ENCODE results near the gene DNAJC12. TPM values are rescaled to one million over a fixed set of nuclear protein-coding genes. Genes with fewer than 3 reads are reported as not detected.

The DNAJC12 gene
- total and polyA plus RNA-seq, 2 of the 8 experiments (the other 6 are each of a cell fraction or from before 2014, with no cell fraction given): 0.86 to 4.2 TPM

DNA sequence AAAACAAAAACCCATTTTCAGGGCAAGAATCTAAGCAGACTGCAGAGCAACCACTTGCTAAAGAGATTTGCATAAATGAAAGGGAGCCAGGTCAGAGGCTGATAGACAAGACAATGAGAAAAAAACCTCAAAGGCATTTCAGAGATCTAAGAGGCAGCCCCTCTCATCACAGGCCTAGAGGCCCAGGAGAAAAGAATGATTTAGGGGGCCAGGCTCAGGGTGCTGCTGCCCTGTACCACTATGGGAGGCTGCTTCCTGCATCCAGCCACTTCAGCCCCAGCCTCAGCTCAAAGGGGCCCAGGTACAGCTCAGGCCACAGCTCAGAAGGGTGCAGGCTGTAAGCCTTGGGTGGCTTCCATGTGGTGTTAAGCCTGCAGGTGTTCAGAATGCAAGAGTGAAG is 3.7 kb upstream of the DNAJC12 start:
- POLR2A ChIA-PET (ENCODE audit: partially characterized antibody): no interaction called here
- Histone ChIP-seq H3K23ac (ENCODE audit: insufficient read length) (no peak overlapping the region), H2BK5ac (ENCODE audit: low read depth, low read length) (no peak overlapping the region), H3K4me3 (ENCODE audit: extremely low read depth in 1 of 4, insufficient read depth in 2 of 4, low read depth in 3 of 4, low read length in 4 of 4) (no peak overlapping the region), H2AK5ac (ENCODE audit: low read depth, low read length) (no peak overlapping the region), H3K14ac (ENCODE audit: insufficient read length) (no peak overlapping the region), H3K79me1 (ENCODE audit: low read depth, low read length) (no peaks in the 10 kb centered on the region), H3K23me2 (ENCODE audit: low read depth, low read length) (no peaks in the 10 kb centered on the region), H3K56ac (replicated peaks; ENCODE audit: insufficient read length, low read depth, low read length) (no peak overlapping the region), H2BK20ac (ENCODE audit: low read length) (no peak overlapping the region), H4K20me1 (replicated peaks in 1 of 2; ENCODE audit: control insufficient read depth in 1 of 2, insufficient read depth in 2 of 2, low read length in 2 of 2) (no peaks in the 10 kb centered on the region), H3K4me2 (ENCODE audit: insufficient read depth in 1 of 2, low read depth in 2 of 2, low read length in 2 of 2) (no peak overlapping the region), H2BK120ac (replicated peaks; ENCODE audit: low read depth, low read length) (no peak overlapping the region), H3K4me1 (replicated peaks in 1 of 4; ENCODE audit: control insufficient read depth in 3 of 4, insufficient read depth in 4 of 4, low read length in 3 of 4) (no peaks in the 10 kb centered on the region), H3K4ac (replicated peaks; ENCODE audit: insufficient read length, low read depth, low read length) (no peak overlapping the region), H2AFZ (ENCODE audit: low read length) (no peak overlapping the region), H4K8ac (ENCODE audit: extremely low read depth, insufficient read depth, low read length) (no peak overlapping the region), H3K36me3 (ENCODE audit: control insufficient read depth in 2 of 4, insufficient read depth in 4 of 4, low read length in 3 of 4) (no peaks in the 10 kb centered on the region), H3K9ac (replicated peaks in 1 of 4; ENCODE audit: extremely low read depth in 1 of 4, low read depth in 3 of 4, low read length in 3 of 4) (no peak overlapping the region), H3K27me3 (replicated peaks in 1 of 4; ENCODE audit: control insufficient read depth in 3 of 4, extremely low read depth in 1 of 4, insufficient read depth in 3 of 4, low read length in 3 of 4) (no peaks in the 10 kb centered on the region), H3K18ac (ENCODE audit: extremely low read depth, low read length) (no peak overlapping the region), H3K79me2 (ENCODE audit: control insufficient read depth in 1 of 2, insufficient read depth in 2 of 2, low read length in 2 of 2) (no peaks in the 10 kb centered on the region), H4K91ac (replicated peaks; ENCODE audit: insufficient read length, low read length) (no peak overlapping the region), H2BK15ac (ENCODE audit: low read length) (no peak overlapping the region), H2BK12ac (ENCODE audit: low read depth, low read length) (no peak overlapping the region), H4K5ac (ENCODE audit: insufficient read length, low read depth, low read length) (no peak overlapping the region), H3K9me3 (ENCODE audit: insufficient read depth in 2 of 2, low read depth in 1 of 2, low read length in 1 of 2) (peaks cover 8% of the 10 kb centered on the region in 2 experiments; a peak in 3 of 4 replicates), H3K27ac (ENCODE audit: low read depth, low read length) (no peak overlapping the region)
- DNase-seq (ENCODE audit: low read depth in 1 of 2, low spot score in 2 of 2) (no peak), FAIRE-seq (no peak)
- CTCF ChIA-PET (ENCODE audit: partially characterized antibody): interaction anchor here (0.7 kb wide), 1 partner anchor 15 kb away, joined by 4 read pairs; no protein-coding TSS in a partner anchor
- TF ChIP-seq CEBPB (IDR thresholded peaks at IDR 0.05; ENCODE audit: low read depth, low read length) (no peak), NRF1 (IDR thresholded peaks at IDR 0.05; ENCODE audit: low read depth, low read length) (no peak)
